Small intestine (tissue), 7 donors: ENCODE results near the gene SLPI. TPM values are rescaled to one million over a fixed set of nuclear protein-coding genes. Genes with fewer than 3 reads are reported as not detected.

Source experiments
- DNase-seq, 2 donors: peaks; one replicate each; pipeline versions ENCODE4 v3.0.0 to v3.0.0-alpha.2; 2013
- FAIRE-seq: peaks from 2 replicates; lab custom pipeline; 2012; peaks lifted over from hg19 to GRCh38; lab: Jason Lieb, UNC
- H3K27ac ChIP-seq, 3 donors: one replicate each; pipeline ENCODE4 v1.5.1; 2013; ENCODE audit warnings: low read length in 2 of 3, mild to moderate bottlenecking in 2 of 3, control low read depth in 1 of 3, inconsistent platforms in 1 of 3, low read depth in 1 of 3, moderate library complexity in 1 of 3
- H3K27me3 ChIP-seq, 3 donors: one replicate each; pipeline ENCODE4 v1.6.1; 2013; ENCODE audit warnings: low read length in 3 of 3, inconsistent platforms in 1 of 3; ENCODE audit not compliant: control insufficient read depth in 3 of 3, insufficient read depth in 3 of 3
- H3K36me3 ChIP-seq, 3 donors: one replicate each; pipeline ENCODE4 v1.6.1; 2013; ENCODE audit warnings: low read length in 3 of 3, inconsistent platforms in 1 of 3, low read depth in 1 of 3, mild to moderate bottlenecking in 1 of 3, moderate library complexity in 1 of 3; ENCODE audit not compliant: control insufficient read depth in 3 of 3, insufficient read depth in 2 of 3
- H3K4me1 ChIP-seq, 3 donors: one replicate each; pipeline ENCODE4 v1.6.1; 2013; ENCODE audit warnings: low read length in 2 of 3, inconsistent platforms in 1 of 3, low read depth in 1 of 3, mild to moderate bottlenecking in 1 of 3, moderate library complexity in 1 of 3; ENCODE audit not compliant: control insufficient read depth in 3 of 3, insufficient read depth in 2 of 3
- H3K4me3 ChIP-seq, 3 donors: one replicate each; pipeline ENCODE4 v1.5.1; 2013; ENCODE audit warnings: low read length in 3 of 3, control low read depth in 1 of 3, inconsistent platforms in 1 of 3, low read depth in 1 of 3, mild to moderate bottlenecking in 1 of 3, moderate library complexity in 1 of 3
- H3K9me3 ChIP-seq, 2 donors: one replicate each; pipeline ENCODE4 v1.6.1; 2013; ENCODE audit warnings: low read depth in 1 of 2, low read length in 1 of 2; ENCODE audit not compliant: control insufficient read depth in 2 of 2, insufficient read depth in 1 of 2
- WGBS, 3 donors: extraction: QIAGEN DNeasy Blood & Tissue Kit; methylation state at CpG; one replicate each; pipeline ENCODE4 v1.1.7; 2013; 5-methylcytosine and 5-hydroxymethylcytosine counted together
- polyA plus RNA-seq, 4 donors: library from polyadenylated mRNA; stranded (reverse) in 3 of 4; unstranded in 1 of 4; fragments of 200-250 nt in 3 of 4; fragments of 120-200 nt in 1 of 4; gene quantifications; one replicate each; pipeline versions ENCODE4 v1.2.1 to v1.2.3, GENCODE V29; 2013
- donor health status: healthy with polysubstance abuse.
- donor health status: control.
- donor health status: control.
- donor health status: Bipolar disorder and iron deficiency.
- donor health status: healthy.

SLPI gene
- polyA plus RNA-seq, 4 donors, result 11.2 to 87.6 (median 47.7) TPM; not detected in 1

- Histone ChIP-seq H3K4me3 (no peak overlapping the region), H3K4me1 (no peaks in the 10 kb centered on the region)
- no peak for FAIRE-seq
Measured at GRCh38 chr20:45248609-45249008, 5.8 kb downstream of the SLPI start.

DNA sequence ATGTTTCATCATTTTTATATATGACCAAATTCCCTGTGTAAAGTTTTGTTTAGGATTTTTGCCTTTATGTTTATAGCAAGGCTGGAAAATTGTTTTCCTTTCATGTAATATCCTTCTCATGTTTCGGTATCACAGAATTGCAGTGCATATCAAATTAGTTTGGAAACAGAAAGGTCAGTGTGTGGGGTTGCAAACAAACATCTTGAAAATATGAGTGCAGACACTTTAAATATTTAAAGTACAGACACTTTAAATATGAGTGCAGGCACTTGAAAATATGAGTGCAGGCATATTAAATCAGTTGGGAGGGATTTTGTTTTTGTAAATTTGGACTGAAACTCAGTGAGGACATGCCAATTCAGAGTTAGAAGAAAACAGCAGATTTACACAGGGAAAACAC lies 6.5 kb downstream of the SLPI start:
- H3K27ac ChIP-seq, result no peak overlapping the region
- H3K4me3 ChIP-seq, result no peak overlapping the region
- no peaks in the 10 kb centered on the region for H3K4me1 ChIP-seq
- FAIRE-seq, result no peak
- WGBS, 3 donors, result 26 to 65% (median 64%) methylated on average over 1 of the region's 1 CpG
- no peaks in the 10 kb centered on the region for H3K9me3 ChIP-seq
- no peak for DNase-seq
- H3K36me3 ChIP-seq, result no peaks in the 10 kb centered on the region
- peaks cover 0 to 21% (median 3%) of the 10 kb centered on the region in 3 donors for H3K27me3 ChIP-seq

More at GRCh38 chr20:45248609-45249008, 5.8 kb downstream of the SLPI start:
- no peaks in the 10 kb centered on the region for H3K9me3 ChIP-seq
- no peak for DNase-seq
- H3K27ac ChIP-seq, result no peak overlapping the region
- H3K36me3 ChIP-seq, result no peaks in the 10 kb centered on the region
- H3K27me3 ChIP-seq, result peaks cover 0 to 25% (median 3%) of the 10 kb centered on the region in 3 donors

GRCh38 chr20:45246109-45246508 lies 8.3 kb downstream of the SLPI start:
- Histone ChIP-seq H3K9me3 (no peaks in the 10 kb centered on the region), H3K27ac (no peak overlapping the region), H3K36me3 (no peaks in the 10 kb centered on the region), H3K4me3 (no peak overlapping the region), H3K27me3 (peaks cover 0 to 16% (median 1%) of the 10 kb centered on the region in 3 donors), H3K4me1 (no peaks in the 10 kb centered on the region)
- no peak for DNase-seq
- WGBS, 3 donors, result 54 to 65% (median 54%) methylated on average over 6 of the region's 6 CpGs
- no peak for FAIRE-seq

GRCh38 chr20:45238139-45238538 lies 16.2 kb downstream of the SLPI start:
- Histone ChIP-seq H3K27ac (no peak overlapping the region), H3K4me3 (no peak overlapping the region), H3K4me1 (no peaks in the 10 kb centered on the region), H3K36me3 (no peaks in the 10 kb centered on the region), H3K27me3 (peaks cover 0 to 11% (median 0%) of the 10 kb centered on the region in 3 donors), H3K9me3 (peaks cover 0 to 9% of the 10 kb centered on the region in 2 donors)
- DNase-seq (no peak), FAIRE-seq (no peak)
- WGBS, 3 donors, result 58 to 84% (median 78%) methylated on average over 2 of the region's 2 CpGs

- Histone ChIP-seq H3K27ac (no peak overlapping the region), H3K36me3 (no peaks in the 10 kb centered on the region), H3K9me3 (peaks cover 0 to 9% of the 10 kb centered on the region in 2 donors), H3K27me3 (peaks cover 0 to 12% (median 2%) of the 10 kb centered on the region in 3 donors), H3K4me3 (no peak overlapping the region), H3K4me1 (no peaks in the 10 kb centered on the region)
- FAIRE-seq, result no peak
- DNase-seq, result no peak
- WGBS, 3 donors, result 68 to 76% (median 70%) methylated on average over 4 of the region's 4 CpGs
Measured at GRCh38 chr20:45235995-45236394, 18.4 kb downstream of the SLPI start.

GRCh38 chr20:45230631-45231030 lies 23.7 kb downstream of the SLPI start:
- FAIRE-seq (no peak), DNase-seq (no peak)
- H3K9me3 ChIP-seq, result peaks cover 0 to 6% of the 10 kb centered on the region in 2 donors
- no peaks in the 10 kb centered on the region for H3K36me3 ChIP-seq
- H3K4me3 ChIP-seq, result no peak overlapping the region
- no peak overlapping the region for H3K27ac ChIP-seq
- 63 to 73% (median 72%) methylated on average over 9 of the region's 9 CpGs for WGBS, 3 donors
- H3K4me1 ChIP-seq, result no peaks in the 10 kb centered on the region
- H3K27me3 ChIP-seq, result peaks cover 0 to 14% (median 2%) of the 10 kb centered on the region in 3 donors

DNA sequence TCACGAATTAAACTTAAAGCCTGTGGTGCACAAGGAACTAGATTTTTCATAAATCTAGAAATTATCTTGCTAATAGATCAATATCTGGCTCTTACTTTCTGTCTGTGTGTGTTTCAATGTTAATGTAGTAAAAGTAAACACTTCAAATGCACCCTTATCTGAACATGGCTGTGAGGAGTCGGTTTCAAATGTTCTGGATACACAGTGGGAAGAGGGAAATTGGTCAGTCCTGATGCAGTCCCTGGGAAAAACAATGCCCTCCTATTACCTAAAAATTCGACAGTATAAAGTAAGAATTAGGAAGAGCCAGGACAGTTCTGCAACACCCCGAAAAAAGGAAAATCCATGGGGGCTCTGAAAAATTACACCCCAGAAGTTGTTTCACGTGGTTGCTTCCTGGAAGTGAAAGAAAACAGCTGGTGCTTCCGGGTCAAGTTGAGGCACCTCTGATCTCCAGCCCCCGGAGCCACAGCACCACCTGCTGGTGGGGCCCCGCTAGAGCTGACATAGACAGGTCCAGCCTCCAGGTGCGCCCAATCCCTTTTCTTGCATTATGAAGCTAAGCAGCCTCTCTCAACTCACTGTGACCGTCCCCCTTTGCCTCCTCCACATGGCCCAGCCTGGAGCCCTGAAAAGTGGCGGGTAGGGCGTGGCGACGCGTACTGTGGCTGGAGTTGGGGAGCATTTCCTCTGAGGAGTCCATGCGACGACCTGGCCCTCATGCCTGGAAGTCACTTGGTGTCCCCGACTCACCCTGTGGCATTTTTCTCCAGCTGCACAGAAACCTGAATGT lies 24.9 kb downstream of the SLPI start:
- Histone ChIP-seq H3K4me3 (no peak overlapping the region), H3K4me1 (no peaks in the 10 kb centered on the region), H3K27ac (no peak overlapping the region), H3K9me3 (no peaks in the 10 kb centered on the region), H3K36me3 (no peaks in the 10 kb centered on the region), H3K27me3 (peaks cover 0 to 12% (median 5%) of the 10 kb centered on the region in 3 donors)
- peak; percentile 42 to 63 for DNase-seq
- WGBS, 3 donors, result 57 to 62% (median 57%) methylated on average over 18 of the region's 18 CpGs
- no peak for FAIRE-seq

- H3K9me3 ChIP-seq, result no peaks in the 10 kb centered on the region
- no peak for DNase-seq
- 82 to 92% (median 86%) methylated on average over 1 of the region's 1 CpG for WGBS, 3 donors
- no peak overlapping the region for H3K27ac ChIP-seq
- H3K36me3 ChIP-seq, result no peaks in the 10 kb centered on the region
- peaks cover 0 to 16% (median 4%) of the 10 kb centered on the region in 3 donors for H3K27me3 ChIP-seq
- no peak for FAIRE-seq
- H3K4me3 ChIP-seq, result no peak overlapping the region
- H3K4me1 ChIP-seq, result no peaks in the 10 kb centered on the region
Measured at GRCh38 chr20:45226287-45226686, 28.1 kb downstream of the SLPI start.
